Trophoblast cell (in vitro differentiated cells and primary cell): ENCODE measurements around the gene TEX35.

Experiments used
- DNase-seq, 2 donors: peaks; one replicate each; pipeline ENCODE4 v3.0.0-alpha.2; 2016
- H2AFZ ChIP-seq: 2 replicates; pipeline ENCODE4 v1.6.1; 2013; ENCODE audit warnings: low read length, moderate library complexity, mild to moderate bottlenecking; ENCODE audit not compliant: insufficient read depth, poor library complexity
- H2AK5ac ChIP-seq: 2 replicates; pipeline ENCODE4 v1.6.1; 2013; ENCODE audit warnings: mild to moderate bottlenecking, low read length
- H2BK120ac ChIP-seq: 2 replicates; pipeline ENCODE4 v1.6.1; 2013; ENCODE audit warnings: low read length, mild to moderate bottlenecking, moderate library complexity; ENCODE audit not compliant: insufficient read depth, poor library complexity
- H2BK12ac ChIP-seq: 2 replicates; pipeline ENCODE4 v1.6.1; 2013; ENCODE audit warnings: mild to moderate bottlenecking, low read length, moderate library complexity
- H2BK5ac ChIP-seq: 2 replicates; pipeline ENCODE4 v1.6.1; 2013; ENCODE audit warnings: low read length, low read depth, moderate library complexity, mild to moderate bottlenecking; ENCODE audit not compliant: poor library complexity
- H3K14ac ChIP-seq: 2 replicates; pipeline ENCODE4 v1.6.1; 2013; ENCODE audit warnings: mild to moderate bottlenecking, low read length
- H3K18ac ChIP-seq: 2 replicates; pipeline ENCODE4 v1.6.1; 2013; ENCODE audit warnings: mild to moderate bottlenecking, low read length
- H3K23ac ChIP-seq: 2 replicates; pipeline ENCODE4 v1.6.1; 2013; ENCODE audit warnings: low read length
- H3K27ac ChIP-seq: 2 replicates; pipeline ENCODE4 v1.5.1; 2013; ENCODE audit warnings: low read depth, mild to moderate bottlenecking, inconsistent platforms, low read length, moderate library complexity
- H3K27me3 ChIP-seq: 2 replicates; pipeline ENCODE4 v1.6.1; 2013; ENCODE audit warnings: inconsistent platforms, mild to moderate bottlenecking, low read length, moderate library complexity; ENCODE audit not compliant: insufficient read depth
- H3K36me3 ChIP-seq, 2 experiments: 1 replicate in 1 of 2; 2 replicates in 1 of 2; pipeline ENCODE4 v1.6.1; 2013; ENCODE audit warnings: low read length in 2 of 2, mild to moderate bottlenecking in 2 of 2, moderate library complexity in 1 of 2; ENCODE audit not compliant: insufficient read depth in 2 of 2, control insufficient read depth in 1 of 2
- H3K4ac ChIP-seq: 2 replicates; pipeline ENCODE4 v1.6.1; 2013; ENCODE audit warnings: low read depth, mild to moderate bottlenecking, low read length, moderate library complexity
- H3K4me1 ChIP-seq, 2 experiments: 1 replicate in 1 of 2; 2 replicates in 1 of 2; pipeline ENCODE4 v1.6.1; 2013; ENCODE audit warnings: low read length in 2 of 2, mild to moderate bottlenecking in 2 of 2, moderate library complexity in 1 of 2; ENCODE audit not compliant: insufficient read depth in 2 of 2, control insufficient read depth in 1 of 2
- H3K4me2 ChIP-seq: 2 replicates; pipeline ENCODE4 v1.6.1; 2013; ENCODE audit warnings: inconsistent platforms, mild to moderate bottlenecking, low read length, moderate library complexity
- H3K4me3 ChIP-seq: 2 replicates; pipeline ENCODE4 v1.5.1; 2013; ENCODE audit warnings: mild to moderate bottlenecking, low read depth, low read length, inconsistent platforms
- H3K79me1 ChIP-seq: one replicate; pipeline ENCODE4 v1.6.1; 2013; ENCODE audit warnings: low read length
- H3K79me2 ChIP-seq: 2 replicates; pipeline ENCODE4 v1.6.1; 2013; ENCODE audit warnings: low read length, mild to moderate bottlenecking; ENCODE audit not compliant: control insufficient read depth, insufficient read depth, poor library complexity
- H3K9ac ChIP-seq: 2 replicates; pipeline ENCODE4 v1.6.1; 2013; ENCODE audit warnings: mild to moderate bottlenecking, low read length
- H3K9me3 ChIP-seq: 2 replicates; pipeline ENCODE4 v1.6.1; 2013; ENCODE audit warnings: low read depth, mild to moderate bottlenecking, control low read depth, inconsistent platforms, low read length; ENCODE audit not compliant: insufficient read depth
- H4K12ac ChIP-seq: 2 replicates; pipeline ENCODE4 v1.6.1; 2013; ENCODE audit warnings: low read depth, mild to moderate bottlenecking, low read length, moderate library complexity
- H4K8ac ChIP-seq: 2 replicates; pipeline ENCODE4 v1.6.1; 2013; ENCODE audit warnings: low read depth, mild to moderate bottlenecking, low read length, moderate library complexity
- H4K91ac ChIP-seq: one replicate; pipeline ENCODE4 v1.6.1; 2013; ENCODE audit warnings: low read depth, mild to moderate bottlenecking, low read length, moderate library complexity
- WGBS: extraction: QIAGEN DNeasy Blood & Tissue Kit; methylation state at CpG from one replicate; pipeline ENCODE4 v1.1.7; 2013; ENCODE audit warnings: missing lambda C conversion rate; ENCODE audit not compliant: insufficient read length, insufficient coverage; ENCODE audit errors: extremely low coverage; 5-methylcytosine and 5-hydroxymethylcytosine counted together

Gene TEX35

DNA sequence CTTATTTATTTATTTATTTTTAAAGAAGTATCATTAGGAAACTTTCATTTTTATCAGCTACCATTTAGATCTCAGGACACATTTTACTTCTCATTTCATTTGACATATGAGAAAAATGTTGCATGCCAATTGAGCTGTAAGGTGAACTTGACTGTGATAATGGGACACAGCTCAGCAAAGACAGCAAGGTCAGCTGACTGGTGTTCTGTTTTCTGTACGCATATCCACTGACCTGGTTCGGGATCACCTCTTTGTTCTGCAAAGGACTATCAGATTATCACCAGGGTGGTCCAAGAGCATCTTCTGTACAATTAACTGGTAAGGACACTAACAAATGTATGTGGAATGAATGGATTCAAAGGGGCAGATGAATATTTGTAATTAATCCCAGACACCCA is 51.9 kb downstream of the TEX35 start:
- H4K91ac ChIP-seq, result no peak overlapping the region
- H3K9me3 ChIP-seq, result no peaks in the 10 kb centered on the region
- no peaks in the 10 kb centered on the region for H3K79me2 ChIP-seq
- no peak overlapping the region for H3K23ac ChIP-seq
- H3K36me3 ChIP-seq, result no peaks in the 10 kb centered on the region
- no peaks in the 10 kb centered on the region for H3K4me1 ChIP-seq
- no peak overlapping the region for H2BK120ac ChIP-seq
- H3K4me3 ChIP-seq, result no peak overlapping the region
- H3K27me3 ChIP-seq, result no peaks in the 10 kb centered on the region
- H2BK12ac ChIP-seq, result no peak overlapping the region
- H2AK5ac ChIP-seq, result no peak overlapping the region
- H3K18ac ChIP-seq, result no peak overlapping the region
- H3K4me2 ChIP-seq, result no peak overlapping the region
- WGBS, result no CpG with 5 or more reads among the region's 2 CpGs
- H3K79me1 ChIP-seq, result no peaks in the 10 kb centered on the region
- H4K8ac ChIP-seq, result no peak overlapping the region
- H2BK5ac ChIP-seq, result no peak overlapping the region
- no peak overlapping the region for H3K27ac ChIP-seq
- H4K12ac ChIP-seq, result no peak overlapping the region
- no peak overlapping the region for H3K4ac ChIP-seq
- no peak overlapping the region for H3K9ac ChIP-seq
- H2AFZ ChIP-seq, result no peak overlapping the region
- DNase-seq, result no peak
- no peak overlapping the region for H3K14ac ChIP-seq

DNA sequence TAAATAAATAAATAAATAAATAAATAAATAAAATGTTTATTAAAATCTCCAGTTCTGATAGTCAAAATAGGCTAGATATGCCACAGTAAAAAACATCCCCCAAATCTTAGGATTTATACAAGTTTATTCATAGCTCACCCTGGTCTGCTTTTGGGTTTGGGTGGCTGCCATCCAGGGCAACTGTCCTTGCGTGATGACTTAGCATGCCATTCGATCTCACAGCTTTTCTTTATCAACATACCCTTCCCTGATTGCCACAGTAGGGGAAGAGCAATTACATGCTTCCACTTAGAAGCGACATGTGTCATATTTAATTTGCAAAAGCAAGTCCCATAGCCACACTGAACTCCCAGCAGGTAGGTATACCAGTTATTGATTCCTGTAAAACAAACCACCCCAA is 52.7 kb downstream of the TEX35 start:
- no peak overlapping the region for H2AK5ac ChIP-seq
- no peak overlapping the region for H3K4me2 ChIP-seq
- H2BK12ac ChIP-seq, result no peak overlapping the region
- no peaks in the 10 kb centered on the region for H3K79me1 ChIP-seq
- no peak overlapping the region for H3K27ac ChIP-seq
- H4K91ac ChIP-seq, result no peak overlapping the region
- H3K79me2 ChIP-seq, result no peaks in the 10 kb centered on the region
- no peak overlapping the region for H3K4me3 ChIP-seq
- H3K4me1 ChIP-seq, result no peaks in the 10 kb centered on the region
- no peak overlapping the region for H3K4ac ChIP-seq
- no peaks in the 10 kb centered on the region for H3K9me3 ChIP-seq
- no peak overlapping the region for H3K18ac ChIP-seq
- no peak overlapping the region for H3K14ac ChIP-seq
- DNase-seq, result no peak
- no peak overlapping the region for H2BK120ac ChIP-seq
- H2AFZ ChIP-seq, result no peak overlapping the region
- H2BK5ac ChIP-seq, result no peak overlapping the region
- no peaks in the 10 kb centered on the region for H3K27me3 ChIP-seq
- WGBS, result no CpG with 5 or more reads among the region's 3 CpGs
- no peak overlapping the region for H4K8ac ChIP-seq
- H3K36me3 ChIP-seq, result no peaks in the 10 kb centered on the region
- H3K23ac ChIP-seq, result no peak overlapping the region
- no peak overlapping the region for H4K12ac ChIP-seq
- no peak overlapping the region for H3K9ac ChIP-seq

DNA sequence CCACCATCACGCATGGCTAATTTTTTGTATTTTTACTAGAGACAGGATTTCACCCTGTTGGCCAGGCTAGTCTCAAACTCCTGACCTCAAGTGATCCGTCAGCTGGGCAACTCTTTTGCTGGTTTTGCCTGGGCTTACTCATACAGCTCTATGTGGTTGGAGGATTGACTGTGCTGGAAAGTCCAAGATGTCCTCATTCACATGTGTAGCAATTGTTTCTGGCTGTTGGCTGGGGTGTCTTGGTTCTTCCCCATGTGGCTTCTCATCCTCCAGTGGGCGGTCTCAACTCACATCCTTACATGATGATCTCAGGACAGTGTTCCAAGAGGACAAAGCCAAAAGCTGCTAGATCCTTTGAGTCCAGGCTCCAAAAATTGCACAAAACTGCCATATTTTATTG is 53.3 kb downstream of the TEX35 start:
- H3K36me3 ChIP-seq, result no peaks in the 10 kb centered on the region
- H3K27ac ChIP-seq, result no peak overlapping the region
- no peaks in the 10 kb centered on the region for H3K9me3 ChIP-seq
- H3K4me1 ChIP-seq, result no peaks in the 10 kb centered on the region
- no peaks in the 10 kb centered on the region for H3K79me1 ChIP-seq
- no peak overlapping the region for H3K14ac ChIP-seq
- H2BK120ac ChIP-seq, result no peak overlapping the region
- no peak overlapping the region for H3K9ac ChIP-seq
- H3K4me3 ChIP-seq, result no peak overlapping the region
- H4K91ac ChIP-seq, result no peak overlapping the region
- no peak overlapping the region for H2BK5ac ChIP-seq
- no peak overlapping the region for H2BK12ac ChIP-seq
- H3K4me2 ChIP-seq, result no peak overlapping the region
- no peak overlapping the region for H4K12ac ChIP-seq
- WGBS, result no CpG with 5 or more reads among the region's 3 CpGs
- H3K18ac ChIP-seq, result no peak overlapping the region
- no peak overlapping the region for H2AFZ ChIP-seq
- no peak overlapping the region for H3K4ac ChIP-seq
- no peak for DNase-seq
- no peak overlapping the region for H4K8ac ChIP-seq
- H3K23ac ChIP-seq, result no peak overlapping the region
- H3K27me3 ChIP-seq, result no peaks in the 10 kb centered on the region
- H3K79me2 ChIP-seq, result no peaks in the 10 kb centered on the region
- H2AK5ac ChIP-seq, result no peak overlapping the region

DNA sequence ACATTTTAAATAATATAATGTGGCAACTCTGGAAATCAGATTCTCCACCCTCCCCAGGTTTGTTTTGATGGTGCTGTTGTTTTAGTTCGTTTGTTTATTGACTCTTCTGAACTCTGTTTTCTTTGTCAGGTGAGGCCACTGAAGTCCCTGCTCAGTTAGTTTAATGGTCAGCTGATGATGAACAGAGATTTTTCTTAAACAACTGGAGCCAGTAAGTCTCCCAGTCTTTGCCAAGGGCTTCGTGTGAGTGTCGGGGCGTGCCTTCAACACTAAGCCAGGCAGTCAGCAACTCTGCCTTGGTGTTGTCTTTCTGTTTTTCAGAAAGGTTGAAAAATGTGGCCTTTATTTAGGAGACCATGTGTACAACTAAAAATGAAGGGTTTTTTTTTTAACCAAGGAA is 58.9 kb downstream of the TEX35 start:
- Histone ChIP-seq H3K4me1 (no peaks in the 10 kb centered on the region), H3K4me2 (no peak overlapping the region), H3K18ac (no peak overlapping the region), H2AK5ac (no peak overlapping the region), H3K4me3 (no peak overlapping the region), H3K4ac (no peak overlapping the region), H2BK120ac (no peak overlapping the region), H4K12ac (no peak overlapping the region), H3K23ac (no peak overlapping the region), H2BK12ac (no peak overlapping the region), H2AFZ (no peak overlapping the region), H4K8ac (no peak overlapping the region), H3K79me2 (no peaks in the 10 kb centered on the region), H3K9ac (no peak overlapping the region), H3K9me3 (no peaks in the 10 kb centered on the region), H3K27me3 (no peaks in the 10 kb centered on the region), H3K36me3 (no peaks in the 10 kb centered on the region), H3K79me1 (no peaks in the 10 kb centered on the region), H3K14ac (no peak overlapping the region), H3K27ac (no peak overlapping the region), H4K91ac (no peak overlapping the region), H2BK5ac (no peak overlapping the region)
- no peak for DNase-seq
- WGBS, result no CpG with 5 or more reads among the region's 4 CpGs
